Inflammatory macrophage treated with lipopolysaccharide for 4 hours (primary cell): ENCODE measurements around the gene EPS8L2.

Experiments used
- DNase-seq: peaks from one replicate; pipeline ENCODE4 v3.0.0-alpha.2; 2020

The EPS8L2 gene

DNA sequence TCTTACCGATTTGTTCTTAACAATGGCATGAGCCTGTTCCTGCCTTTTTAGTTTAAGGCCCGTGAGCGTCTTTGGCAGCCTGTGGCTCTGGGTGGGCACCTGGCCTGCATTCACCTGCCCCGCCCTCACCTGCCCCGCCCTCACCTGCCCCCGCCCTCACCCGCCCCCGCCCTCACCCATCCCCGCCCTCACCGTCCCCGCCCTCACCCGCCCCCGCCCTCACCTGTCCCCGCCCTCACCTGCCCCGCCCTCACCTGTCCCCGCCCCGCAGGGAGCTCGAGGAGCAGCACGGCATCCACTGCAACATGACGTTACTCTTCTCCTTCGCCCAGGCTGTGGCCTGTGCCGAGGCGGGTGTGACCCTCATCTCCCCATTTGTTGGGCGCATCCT, 57.0 kb downstream of the EPS8L2 start:
- DNase-seq: no peak

DNA sequence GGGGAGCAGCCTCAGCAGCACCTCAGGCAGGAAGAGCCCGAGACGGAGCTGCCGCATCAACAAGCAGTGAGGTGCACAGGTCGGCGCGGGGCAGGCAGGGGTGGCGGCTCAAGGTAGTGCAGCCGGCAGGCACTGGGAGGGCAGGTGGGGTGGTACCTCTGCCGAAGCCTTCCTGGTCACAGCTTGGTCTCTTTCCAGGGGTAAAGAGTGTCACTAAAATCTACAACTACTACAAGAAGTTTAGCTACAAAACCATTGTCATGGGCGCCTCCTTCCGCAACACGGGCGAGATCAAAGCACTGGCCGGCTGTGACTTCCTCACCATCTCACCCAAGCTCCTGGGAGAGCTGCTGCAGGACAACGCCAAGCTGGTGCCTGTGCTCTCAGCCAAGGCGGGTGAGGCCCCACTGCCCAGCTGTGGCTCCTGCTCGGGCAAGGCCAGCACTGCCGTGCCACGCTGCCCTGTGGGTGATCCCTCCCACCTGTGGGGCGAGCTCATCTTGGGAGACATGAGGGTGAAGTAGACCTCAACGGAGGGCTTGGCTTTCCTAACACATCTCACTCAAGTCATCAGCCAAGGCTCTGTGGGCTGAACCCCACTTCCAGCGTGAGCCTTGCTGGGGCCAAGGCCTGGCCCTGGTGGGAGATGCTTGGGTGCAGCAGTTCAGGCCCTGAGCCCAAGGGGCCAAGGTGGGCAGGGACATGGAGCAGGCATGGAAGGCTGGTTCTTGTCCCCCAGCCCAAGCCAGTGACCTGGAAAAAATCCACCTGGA, 57.7 kb downstream of the EPS8L2 start:
- no peak for DNase-seq

GRCh38 chr11:764322-765024, 58.4 kb downstream of the EPS8L2 start:
- no peak for DNase-seq

DNA sequence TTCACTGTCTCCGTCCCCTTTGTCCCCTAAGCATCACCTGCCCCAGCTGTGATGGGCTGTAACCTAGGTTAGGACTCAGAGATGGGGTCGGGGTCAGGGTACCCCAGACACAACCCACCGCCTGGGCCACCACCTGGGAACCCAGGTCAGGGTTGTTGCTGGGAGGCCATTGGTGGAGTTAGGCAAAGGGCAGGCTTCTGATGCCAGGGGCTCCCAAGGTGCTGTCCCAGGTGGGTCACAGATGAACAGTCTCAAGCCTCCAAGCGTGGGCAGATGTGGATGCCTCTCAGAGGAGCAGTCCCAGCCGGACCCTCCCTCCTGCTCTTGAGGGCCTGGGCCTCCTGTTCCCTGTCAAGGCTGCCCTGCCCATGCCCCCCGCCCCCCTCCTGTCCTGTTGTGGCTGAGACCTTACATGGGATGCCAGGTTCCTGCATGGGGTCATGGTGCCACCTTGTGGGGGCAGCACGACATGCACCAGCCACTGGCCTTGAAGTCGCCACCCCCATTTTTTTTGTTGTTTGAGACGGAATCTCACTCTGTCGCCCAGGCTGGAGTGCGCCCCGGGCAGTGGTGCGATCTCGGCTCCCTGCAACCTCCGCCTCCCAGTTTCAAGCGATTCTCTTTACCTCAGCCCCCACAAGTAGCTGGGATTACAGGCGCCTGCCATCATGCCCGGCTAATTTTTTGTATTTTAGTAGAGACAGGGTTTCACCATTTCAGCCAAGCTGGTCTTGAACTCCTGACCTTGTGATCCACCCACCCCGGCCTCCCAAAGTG, 59.2 kb downstream of the EPS8L2 start:
- DNase-seq: peak; percentile 51

DNA sequence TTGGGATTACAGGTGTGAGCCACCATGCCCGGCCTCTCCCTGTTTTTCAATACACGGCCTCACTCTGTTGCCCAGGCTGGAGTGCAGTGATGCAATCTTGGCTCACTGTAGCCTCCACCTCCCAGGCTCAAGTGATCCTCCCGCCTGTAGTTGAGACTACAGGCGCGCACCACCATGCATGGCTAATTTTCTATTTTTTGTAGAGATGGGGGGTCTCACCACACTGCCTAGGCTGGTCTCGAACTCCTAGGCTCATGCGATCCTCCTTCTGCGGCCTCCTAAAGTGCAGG, 59.7 kb downstream of the EPS8L2 start:
- no peak for DNase-seq

DNA sequence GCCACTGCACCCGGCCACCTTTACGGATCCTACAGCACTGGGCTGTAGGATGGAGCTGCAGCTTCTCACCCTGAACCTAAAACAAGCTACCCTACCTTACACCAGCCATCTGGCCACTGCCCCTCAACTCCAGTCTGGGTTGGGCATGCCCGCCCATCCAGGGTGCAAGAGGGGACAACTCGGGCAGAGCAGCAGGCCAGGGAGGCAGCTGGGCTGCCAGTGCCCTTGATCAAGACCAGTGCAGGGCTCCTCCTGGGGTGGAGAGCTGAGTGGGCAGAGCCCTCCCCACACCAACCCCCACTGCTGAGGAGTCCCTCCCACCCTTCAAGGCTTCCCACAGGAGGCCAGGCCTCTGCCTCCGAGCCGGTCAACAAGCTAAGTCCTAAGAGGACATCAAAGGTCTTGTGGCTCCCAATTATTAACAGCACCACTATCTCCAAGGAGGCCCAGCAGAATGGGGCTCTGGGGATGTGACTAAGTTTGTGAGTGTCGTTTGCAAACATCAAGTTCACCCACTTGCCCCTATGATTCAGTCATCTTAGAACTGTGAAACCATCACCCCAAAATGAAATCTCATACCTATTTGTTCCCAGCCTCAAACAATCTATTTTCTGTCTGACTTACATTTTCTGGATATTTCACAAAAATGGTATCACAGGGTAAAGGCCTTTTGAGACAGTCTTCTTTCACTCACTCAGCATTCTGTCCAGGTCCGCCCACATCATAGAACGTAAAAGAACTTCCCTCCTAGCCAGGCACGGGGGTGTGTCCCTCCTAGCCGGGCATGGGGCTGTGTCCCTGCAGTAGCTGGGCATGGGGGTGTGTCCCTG, 60.3 kb downstream of the EPS8L2 start:
- DNase-seq: peak; percentile 46

DNA sequence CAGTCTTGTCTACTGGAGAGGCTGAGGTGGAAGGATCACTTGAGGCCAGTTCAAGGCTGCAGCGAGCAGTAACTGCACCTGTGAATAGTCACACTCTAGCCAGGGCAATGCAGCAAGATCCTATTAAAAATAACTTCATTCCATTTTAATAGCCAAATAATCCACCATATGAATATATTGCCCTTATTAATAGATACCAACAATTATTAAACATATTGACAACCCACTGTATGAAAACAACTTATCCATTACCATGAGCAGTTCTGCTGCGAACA, 60.8 kb downstream of the EPS8L2 start:
- no peak for DNase-seq

GRCh38 chr11:767238-767637, 61.2 kb downstream of the EPS8L2 start:
- DNase-seq: no peak

GRCh38 chr11:769887-770641, 64.0 kb downstream of the EPS8L2 start:
- no peak for DNase-seq

DNA sequence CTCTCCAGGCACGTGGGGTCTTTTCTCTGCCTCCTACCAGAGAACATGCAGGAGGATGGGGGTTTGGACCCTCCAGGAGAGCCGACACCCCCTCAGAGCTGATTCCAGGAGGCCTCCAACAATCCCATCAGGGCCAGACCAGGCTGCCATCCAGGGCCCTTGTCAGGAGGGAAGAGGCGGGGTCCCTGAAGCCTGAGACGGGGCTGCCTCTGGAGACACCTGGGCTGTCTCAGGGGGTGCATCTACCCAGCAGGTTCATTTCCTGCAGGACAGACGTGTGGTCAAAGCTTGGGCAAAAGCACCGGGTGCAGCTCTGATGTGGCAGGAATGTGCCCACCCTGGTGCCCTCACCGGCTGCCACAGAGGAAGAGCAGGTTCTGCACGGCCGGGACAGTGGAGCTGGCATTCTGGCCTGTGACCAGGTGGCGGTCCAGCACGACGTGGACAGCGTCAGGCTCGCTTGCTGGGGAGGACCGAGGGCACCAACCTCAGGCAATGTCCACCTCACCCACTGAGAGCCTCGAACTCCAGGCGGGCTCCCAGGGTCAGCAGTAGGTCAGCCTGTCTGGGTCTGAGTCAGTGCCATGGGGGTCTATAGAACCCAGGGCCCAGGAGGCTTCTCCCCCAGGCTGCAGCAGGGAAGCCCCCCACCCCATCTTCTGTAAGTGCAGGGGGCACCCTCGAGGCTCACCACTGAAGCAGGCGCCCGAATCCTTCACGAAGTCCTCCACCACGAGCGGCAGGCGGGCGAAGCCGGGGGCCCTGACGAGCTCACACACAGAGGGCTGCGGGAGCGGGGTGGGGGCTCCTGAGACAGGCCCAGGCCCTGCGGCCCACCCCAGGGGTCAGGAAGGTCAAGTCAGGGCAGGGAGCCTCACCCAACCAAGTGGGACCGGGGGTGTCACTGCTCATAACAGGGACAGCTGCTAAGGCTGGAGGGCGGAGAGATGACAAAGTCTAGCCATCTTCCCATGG, 64.9 kb downstream of the EPS8L2 start:
- DNase-seq: no peak

- no peak for DNase-seq
Measured at GRCh38 chr11:771617-772204, 65.7 kb downstream of the EPS8L2 start.

GRCh38 chr11:772429-773390, 66.7 kb downstream of the EPS8L2 start:
- no peak for DNase-seq

DNA sequence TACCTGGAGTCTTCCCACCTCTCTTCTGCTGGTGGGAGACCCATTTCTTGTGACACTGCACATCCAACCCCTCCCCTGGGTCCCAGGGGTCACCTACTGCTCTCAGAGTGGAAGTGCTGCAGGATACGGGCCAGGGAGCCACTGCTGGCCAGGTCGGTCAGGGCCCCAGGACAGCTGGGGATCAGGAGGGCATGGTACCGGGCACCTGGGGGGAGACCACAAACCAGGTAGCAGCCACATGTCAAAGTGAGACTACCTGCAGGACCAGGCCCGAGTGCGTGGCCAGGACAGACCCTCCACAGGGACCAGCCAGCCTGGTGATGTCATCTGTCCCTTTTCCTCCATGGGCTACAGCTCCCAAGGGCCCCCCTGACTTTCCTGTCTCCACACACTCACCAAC, 67.4 kb downstream of the EPS8L2 start:
- DNase-seq: no peak

DNA sequence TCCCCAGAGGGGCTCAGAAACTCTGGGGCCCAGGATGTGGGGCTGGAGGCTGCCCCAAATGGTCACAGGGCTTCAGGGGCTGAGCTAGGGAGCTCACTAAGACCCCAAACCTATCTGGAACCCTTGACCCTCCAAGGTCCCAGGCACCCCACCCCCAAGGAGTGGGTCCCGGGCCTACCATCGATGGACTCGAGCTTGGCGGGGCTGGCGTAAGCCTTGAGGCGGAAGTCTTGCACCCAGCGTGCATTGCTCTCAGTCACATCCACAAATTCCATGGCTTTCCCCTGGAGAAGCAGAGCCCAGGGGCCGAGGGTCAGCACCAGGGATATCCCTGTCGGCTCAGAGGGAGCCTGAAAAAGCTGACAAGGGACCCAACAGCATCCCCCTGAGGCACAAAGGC, 67.8 kb downstream of the EPS8L2 start:
- no peak for DNase-seq

DNA sequence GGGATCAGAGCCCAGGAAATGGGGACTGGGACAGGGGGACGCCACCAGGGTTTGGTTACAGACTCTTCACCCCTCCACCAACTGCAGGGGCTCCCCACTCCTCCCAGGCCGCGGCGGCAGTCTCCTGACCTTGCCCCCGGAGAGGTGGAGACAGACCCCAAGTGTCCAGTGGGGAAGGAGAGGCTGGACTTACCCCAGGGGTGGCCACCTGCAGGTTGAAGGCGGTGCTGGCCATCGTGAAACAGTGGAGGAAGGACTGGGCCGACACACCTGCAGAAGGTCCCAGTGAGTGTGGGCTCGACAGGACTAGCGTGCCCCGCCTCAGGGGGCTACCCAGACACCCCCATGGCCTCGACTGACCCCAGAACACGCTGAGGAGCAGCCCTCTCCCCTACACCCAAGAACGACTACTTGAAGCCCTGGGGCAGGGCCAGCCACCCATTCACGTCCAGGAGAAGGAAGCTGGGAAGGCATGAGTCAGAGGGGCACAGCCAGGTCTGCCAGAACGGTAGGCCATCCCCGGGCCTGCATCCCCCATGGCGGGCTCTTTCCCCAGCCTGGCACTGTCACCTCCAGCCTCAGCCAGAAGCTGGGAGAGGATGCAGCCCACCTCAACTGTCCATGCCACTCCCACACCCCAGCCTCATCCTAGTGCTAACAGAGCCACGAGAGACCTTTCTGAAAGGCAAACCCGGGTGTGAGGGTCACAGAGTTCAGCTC, 69.0 kb downstream of the EPS8L2 start:
- DNase-seq: no peak

GRCh38 chr11:776263-776560, 70.2 kb downstream of the EPS8L2 start:
- no peak for DNase-seq

DNA sequence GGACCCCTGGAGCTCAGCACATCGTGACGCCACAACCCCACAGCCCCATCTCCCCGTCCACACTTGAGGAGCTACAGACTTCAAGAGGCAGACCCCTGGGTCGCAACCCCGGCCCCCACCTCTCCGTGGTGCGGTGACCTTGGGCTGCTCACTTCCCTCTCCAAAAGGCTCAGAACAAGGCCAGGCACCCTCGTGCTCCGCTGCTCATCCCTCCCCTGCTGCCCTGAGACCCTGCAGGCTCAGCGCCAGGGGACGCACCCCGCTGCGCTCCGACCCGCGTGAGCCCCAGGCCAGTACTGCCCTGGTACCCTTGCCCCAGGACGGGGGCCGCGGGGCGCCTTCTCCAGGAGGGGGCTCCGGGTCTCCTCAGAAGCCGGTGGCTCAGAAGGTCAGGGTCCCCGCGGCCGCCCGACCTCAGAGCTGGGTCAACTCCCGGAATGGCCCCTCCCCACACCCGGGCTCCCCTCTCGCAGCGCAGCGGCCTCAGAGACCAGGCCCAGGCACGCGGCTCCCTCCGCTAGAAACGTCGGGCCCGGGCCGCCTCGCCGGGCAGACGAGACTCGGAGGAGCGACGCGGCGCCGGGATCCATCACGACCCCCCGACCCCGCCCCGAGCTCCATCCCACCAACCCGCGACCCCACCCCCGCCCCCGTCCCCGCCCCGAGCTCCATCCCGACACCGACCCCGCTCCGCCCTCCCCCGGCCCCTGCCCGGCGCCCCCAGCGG, 70.7 kb downstream of the EPS8L2 start:
- DNase-seq: peak; percentile 35
